GM12874 (cell line): Measurements from ENCODE around the gene FPR1.

ENCODE experiments used
- TF ChIP-seq, protein P1 (sequence below): IDR thresholded peaks from 2 replicates; pipeline ENCODE4 v1.5.1; 2011; ENCODE audit warnings: low read depth, mild to moderate bottlenecking, control low read depth, low read length, moderate library complexity; ENCODE audit not compliant: insufficient read depth

Gene FPR1

DNA sequence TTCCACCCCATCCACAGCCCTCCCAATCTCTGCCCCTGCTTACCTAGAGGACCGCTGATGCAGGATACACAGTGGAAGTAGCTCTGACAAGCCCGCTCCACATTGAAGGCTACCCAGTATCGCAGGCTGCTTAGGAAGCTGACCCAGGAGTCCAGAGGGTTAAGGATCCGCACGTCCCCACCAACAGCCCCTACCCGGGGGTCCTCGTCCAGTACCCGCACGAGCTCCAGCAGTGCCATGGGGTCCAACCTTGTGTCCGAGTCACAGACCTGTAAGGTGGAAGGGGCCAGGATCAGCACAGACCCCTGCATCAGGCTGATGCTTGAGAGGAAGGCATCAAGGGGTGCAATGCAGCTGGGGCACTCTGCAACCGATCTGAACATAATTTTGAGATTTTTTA lies 34.8 kb downstream of the FPR1 start:
- TF ChIP-seq, protein P1, sequence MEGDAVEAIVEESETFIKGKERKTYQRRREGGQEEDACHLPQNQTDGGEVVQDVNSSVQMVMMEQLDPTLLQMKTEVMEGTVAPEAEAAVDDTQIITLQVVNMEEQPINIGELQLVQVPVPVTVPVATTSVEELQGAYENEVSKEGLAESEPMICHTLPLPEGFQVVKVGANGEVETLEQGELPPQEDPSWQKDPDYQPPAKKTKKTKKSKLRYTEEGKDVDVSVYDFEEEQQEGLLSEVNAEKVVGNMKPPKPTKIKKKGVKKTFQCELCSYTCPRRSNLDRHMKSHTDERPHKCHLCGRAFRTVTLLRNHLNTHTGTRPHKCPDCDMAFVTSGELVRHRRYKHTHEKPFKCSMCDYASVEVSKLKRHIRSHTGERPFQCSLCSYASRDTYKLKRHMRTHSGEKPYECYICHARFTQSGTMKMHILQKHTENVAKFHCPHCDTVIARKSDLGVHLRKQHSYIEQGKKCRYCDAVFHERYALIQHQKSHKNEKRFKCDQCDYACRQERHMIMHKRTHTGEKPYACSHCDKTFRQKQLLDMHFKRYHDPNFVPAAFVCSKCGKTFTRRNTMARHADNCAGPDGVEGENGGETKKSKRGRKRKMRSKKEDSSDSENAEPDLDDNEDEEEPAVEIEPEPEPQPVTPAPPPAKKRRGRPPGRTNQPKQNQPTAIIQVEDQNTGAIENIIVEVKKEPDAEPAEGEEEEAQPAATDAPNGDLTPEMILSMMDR: no peak

DNA sequence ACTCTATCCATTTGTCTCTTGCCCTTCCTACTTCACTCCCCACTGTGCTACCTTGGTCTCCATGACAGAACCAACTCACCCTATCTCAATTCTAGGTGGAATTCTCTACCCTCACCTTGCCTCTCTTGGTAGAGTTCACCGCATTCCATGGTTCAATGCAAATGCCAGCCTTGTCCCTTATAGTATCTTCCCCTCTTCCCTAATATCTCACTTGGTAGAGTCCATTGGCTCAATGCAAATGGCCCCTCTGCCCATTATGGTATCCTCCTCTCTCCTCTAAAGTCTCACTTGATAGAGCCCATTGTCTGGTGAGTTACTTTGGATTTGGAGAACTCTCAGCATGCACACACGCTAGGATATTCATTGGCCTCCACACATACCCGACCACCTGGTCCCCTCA lies 35.8 kb downstream of the FPR1 start:
- TF ChIP-seq, protein P1: no peak

DNA sequence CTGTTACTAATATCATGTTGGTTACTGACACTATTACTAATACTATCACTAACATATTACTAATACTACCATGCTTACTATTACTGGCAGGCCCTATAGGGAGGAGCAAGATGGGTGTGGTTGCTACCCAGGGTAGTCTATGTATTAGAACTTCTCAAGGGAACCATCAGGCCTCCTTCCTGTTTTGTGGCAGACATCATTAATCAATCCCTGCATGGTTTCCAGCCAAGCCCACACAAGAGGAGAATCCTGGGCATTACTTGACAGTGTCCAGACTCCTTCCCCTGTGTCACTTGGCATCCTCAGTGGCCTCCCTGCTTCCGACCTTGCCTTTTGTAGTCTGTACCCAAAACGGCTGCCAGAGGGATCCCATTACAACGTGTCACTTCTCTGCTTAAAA lies 36.8 kb downstream of the FPR1 start:
- TF ChIP-seq, protein P1: no peak

GRCh38 chr19:51713319-51714285 lies 38.1 kb downstream of the FPR1 start:
- TF ChIP-seq, protein P1: no peak

DNA sequence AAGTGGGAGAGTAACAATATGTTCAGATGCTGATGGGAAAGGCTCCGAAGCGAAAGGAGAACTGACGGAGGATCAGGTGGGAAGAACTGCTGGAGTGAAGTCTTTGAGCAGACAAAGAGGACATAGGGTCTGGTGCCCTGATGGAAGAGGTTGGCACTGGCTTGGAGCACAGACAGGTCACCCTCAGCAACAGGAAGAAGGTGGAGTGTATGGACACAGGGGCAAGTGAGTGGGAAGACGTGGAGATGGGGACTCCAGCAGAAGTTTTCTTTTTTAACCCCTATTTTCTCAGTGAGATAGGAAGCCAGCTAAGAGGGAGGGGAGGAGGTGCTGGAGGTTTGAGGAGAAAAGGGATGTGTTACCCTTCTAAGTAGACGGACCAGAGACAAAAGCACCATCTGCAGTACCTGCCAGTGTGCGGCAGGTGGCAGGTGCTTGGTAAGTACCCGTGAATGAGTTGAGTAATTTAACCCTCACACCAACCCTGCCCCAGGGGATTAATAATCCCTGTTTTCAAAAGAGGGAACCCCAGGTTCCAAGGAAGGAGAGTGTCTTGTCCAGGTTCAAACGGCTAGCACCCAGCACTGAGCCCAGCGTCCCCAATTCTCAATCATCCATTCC lies 39.1 kb downstream of the FPR1 start:
- TF ChIP-seq, protein P1: peak; percentile 41; the same call in 1 of the 2 replicates

DNA sequence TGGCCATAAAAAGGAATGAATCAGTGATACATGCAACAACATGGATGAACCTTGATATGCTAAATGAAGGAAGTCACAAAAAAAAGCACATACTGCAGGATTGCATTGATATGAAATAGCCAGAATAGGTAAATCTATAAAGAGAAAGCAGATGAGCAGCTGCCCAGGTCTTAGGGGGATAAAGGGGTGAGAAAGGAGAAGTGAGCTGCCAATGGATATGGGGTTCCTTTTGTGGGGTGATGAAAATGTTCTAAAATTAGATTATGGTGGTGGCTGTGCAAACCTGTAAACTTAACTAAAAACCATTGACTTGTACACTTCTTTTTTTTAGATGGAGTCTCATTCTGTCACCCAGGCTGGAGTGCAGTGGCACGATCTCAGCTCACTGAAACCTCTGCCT lies 40.0 kb downstream of the FPR1 start:
- TF ChIP-seq, protein P1: no peak

DNA sequence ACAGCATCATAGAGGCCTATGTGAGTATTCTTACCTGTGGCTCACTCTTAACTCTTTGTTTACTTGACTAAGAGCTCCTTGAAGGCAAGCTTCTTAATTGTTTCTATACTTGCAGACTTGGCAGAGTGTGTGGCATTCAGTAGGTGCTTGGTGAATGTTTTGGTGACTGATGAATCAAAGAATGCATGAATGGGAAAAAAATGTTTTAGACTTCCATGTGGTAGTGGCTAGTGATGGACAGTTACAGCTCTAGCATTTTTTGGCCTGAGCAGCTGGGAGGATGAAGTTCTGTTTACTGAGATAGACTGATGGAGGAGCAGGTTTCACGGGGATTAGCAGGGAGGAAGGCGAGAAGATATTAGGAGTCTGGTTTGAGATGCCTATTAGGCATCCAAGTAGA lies 41.5 kb downstream of the FPR1 start:
- TF ChIP-seq, protein P1: no peak
